NCI-H2227 treated with DMSO at 0.1 percent for 48 hours (cell line): ENCODE measurements around the gene PADI2.

Experiments used
- DNase-seq: peaks from one replicate; lab custom pipeline; 2025; lab: John Stamatoyannopoulos, UW

The PADI2 gene

DNA sequence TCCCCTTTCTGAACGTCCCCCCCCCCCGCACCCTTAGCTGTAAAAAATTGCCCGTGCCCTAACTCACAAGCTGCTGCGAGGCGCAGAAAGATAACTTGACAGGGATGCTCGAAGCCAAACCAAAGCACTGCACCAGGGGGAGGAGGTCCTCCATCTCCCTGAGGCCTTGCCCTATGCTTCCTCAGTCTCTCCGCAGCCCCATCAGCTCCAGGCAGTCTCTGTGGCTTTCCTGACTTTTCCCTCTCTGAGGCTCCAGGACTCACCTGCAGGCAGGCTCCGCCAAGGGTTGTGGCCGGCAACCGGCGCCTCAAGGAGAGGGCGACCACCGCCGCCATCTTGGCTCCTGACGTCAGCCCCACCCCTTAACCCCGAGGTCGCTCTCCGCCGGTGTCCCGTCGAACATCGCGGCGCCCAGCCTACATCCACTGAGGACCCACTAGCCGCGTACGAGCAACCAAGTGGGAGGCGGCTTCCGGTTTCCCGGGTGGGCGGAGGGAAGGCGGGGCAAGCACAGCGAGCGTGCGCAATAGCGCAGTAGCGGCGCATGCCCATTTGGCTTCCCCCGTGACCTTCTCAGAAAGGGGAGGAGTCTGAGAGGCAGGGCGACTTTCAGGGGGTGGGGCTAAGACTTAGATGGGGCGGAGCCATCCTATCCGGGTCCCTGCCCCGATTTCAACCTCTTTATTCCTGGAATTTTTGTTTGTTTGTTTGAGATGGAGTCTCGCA lies 65.4 kb downstream of the PADI2 start, which contains the start of gene SDHB:
TSS of gene SDHB (minus strand) at position 348 of the 726 bp plus-strand sequence. CDS start at position 335, 13 bp downstream.
- DNase-seq = peak; percentile 97

DNA sequence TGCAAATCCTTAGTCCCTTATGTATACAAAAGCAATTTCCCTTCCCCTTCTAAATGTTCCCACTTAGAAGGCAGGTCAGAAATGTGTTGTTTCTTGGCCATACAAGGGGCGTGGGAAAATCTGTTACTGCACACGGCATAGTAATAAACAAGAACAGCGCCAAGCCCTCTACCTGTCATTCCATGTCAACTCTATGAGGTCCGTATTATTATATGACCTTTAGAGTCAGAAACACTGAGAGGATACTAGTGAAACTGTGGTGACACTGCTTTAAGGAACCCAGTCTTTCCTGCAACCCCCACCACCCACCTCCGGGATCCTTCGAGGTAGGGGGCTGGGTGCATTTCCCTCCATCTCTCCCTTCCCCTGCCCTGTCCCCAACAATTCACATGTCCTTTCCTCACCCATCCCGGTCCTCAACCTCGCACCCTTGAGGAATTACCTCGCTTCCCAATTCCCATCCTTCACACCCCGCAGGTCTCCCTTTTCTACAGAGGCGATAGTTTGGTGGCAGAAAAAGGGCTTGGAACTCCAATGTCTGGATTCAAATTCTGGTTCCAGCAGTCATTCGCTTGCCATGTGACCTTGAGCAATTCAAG lies 66.1 kb downstream of the PADI2 start:
- DNase-seq = no peak

DNA sequence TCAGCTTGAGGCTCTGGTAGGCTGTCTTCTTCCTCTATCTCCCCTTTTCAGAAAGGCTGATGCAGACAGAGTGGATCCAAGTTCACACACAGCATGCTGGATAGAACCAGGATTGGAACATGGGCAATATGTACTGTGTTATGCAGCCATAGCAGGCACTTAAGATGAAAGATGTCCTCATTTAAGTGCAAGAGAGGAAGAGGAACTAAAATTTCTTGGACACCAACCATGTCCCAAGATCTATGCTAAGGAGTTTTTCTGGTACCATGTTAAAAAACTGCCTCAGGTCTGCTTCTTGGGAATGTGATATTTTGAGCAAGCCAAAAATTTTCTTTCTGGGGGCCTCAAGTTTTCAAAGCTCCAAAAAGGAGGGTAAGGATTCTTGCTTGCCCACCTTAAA lies 66.6 kb downstream of the PADI2 start:
- no peak for DNase-seq

DNA sequence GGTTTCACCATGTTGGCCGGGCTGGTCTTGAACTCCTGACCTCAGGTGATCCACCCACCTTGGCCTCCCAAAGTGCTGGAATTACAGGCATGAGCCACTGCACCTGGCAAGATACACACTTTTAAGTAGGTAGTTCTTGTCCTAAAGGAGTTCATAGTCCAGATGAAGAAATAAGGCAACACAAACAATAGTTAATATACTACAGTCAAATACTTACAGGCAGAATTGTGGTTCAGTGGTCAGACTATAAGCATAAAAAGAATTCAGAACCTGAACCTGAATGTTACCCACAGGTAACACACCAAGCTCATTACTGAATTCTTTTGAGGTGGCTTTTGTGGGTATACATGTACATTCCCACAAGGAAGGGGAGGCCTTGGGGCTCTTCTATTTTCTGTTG lies 67.2 kb downstream of the PADI2 start:
- no peak for DNase-seq

DNA sequence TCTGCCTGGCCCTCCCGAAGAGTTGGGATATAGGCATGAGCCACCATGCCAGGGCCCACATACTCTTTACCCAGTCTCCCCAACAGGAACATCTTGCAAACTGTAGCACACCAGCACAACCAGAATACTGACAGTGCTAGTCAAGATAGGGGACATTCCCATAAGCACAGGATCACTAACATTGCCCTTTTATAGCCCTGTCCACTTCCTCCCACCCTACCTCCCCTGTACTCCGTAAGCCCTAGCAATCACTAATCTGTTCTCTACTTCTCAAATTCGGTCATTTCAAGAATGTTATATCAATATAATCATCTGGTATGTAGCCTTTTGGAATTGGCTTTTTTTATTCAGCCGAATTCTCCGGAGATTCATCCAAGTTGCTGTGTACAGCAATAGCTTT lies 71.3 kb downstream of the PADI2 start:
- no peak for DNase-seq

DNA sequence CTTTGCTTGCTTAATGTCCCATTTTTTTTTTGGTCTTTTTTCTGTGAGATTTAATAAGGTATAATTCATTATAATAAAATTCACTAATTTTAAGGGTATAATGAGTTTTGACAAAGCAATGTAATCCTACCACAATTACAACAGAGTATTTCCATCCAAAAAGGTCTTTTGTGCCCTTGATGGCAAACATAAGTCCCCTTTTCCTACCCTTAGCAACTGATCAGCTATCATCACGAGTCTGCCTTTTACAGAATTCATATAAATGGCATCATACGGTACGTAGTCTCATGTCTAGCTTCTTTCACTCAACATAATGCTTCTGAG lies 73.0 kb downstream of the PADI2 start:
- no peak for DNase-seq

DNA sequence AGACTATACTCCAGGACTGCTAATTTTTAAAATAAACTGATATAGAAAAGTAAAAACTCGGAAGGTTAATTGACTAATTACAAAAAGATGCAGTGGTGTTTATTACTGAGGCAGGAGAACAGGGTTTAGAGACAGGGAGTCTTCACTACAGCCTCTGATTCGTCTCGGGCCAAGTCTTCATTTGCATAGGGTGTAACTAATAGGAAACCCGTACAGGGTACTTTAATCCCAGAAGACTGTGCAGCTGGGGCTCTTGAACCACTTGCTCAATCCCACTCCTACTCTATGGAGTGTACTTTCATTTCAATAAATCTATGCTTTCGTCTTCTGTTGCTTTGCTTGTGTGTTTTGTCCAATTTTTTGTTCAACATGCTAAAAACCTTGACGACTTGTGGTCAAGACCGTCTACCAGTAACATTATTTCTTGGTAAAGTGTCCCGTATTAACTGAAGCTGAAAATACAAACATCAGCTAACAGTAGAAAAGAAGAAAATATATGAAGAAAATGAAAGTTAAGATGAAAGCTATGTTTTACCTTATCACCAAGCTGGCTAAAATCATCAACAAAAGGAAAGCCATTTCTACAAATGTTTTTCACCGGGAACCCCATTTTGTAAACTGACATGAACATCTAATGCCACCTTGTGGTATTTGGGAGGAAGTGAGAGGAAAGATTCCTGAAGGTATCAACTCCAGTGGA lies 73.5 kb downstream of the PADI2 start:
- peak; percentile 75 for DNase-seq

DNA sequence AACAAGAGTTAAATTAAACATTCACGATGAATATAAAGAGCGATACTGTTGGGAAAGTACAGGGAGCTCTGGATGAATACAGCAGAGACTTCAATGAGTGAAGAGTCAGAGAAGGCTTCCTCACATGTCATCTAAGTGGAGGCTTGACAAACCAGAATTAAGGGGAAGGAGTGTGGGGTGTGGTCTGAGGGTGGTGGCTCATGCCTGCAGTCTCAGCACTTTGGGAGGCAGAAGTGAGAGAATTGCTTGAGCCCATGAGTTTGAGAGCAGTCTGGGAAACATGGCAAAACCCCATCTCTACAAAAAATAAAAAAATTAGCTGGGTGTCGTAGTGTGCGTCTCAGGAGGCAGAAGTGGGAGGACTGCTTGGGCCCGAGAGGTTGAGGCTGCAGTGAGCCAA lies 74.1 kb downstream of the PADI2 start:
- no peak for DNase-seq

DNA sequence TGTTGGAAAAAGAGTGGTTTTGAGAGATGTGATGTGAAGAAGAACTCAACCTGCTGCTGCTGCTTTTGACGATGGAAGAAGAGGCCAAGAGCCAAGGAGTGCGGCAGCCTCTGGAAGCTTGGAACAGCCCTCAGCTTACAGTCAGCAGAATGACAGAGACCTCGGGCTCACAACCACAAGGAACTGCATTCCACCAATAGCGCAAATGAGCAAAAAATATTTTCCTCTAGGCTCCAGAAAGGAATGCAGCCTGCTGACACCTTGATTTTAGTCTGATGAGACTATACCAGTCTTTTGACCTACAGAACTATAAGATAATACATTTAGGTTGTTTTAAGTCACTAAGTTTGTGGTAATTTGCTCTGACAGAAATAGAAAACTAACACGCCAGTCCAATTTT lies 75.6 kb downstream of the PADI2 start:
- DNase-seq = no peak

DNA sequence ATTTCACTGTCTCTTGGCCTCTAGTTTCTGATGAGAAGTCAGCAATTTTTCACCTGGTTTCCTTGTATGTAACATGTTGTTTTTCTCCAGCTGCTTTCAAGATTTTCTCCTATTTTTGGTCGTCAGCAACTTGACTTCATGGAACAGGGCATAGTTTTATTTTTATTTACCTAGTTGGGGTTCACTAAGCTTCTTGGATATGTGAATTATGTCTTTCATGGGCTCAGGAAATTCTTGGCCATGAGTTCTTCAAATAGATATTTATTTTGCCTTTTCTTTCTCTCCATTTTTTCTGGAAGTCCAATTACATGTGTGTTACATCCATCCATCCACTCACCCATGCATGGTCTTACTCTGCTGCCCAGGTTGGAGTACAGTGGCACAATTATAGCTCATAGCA lies 79.1 kb downstream of the PADI2 start:
- no peak for DNase-seq

DNA sequence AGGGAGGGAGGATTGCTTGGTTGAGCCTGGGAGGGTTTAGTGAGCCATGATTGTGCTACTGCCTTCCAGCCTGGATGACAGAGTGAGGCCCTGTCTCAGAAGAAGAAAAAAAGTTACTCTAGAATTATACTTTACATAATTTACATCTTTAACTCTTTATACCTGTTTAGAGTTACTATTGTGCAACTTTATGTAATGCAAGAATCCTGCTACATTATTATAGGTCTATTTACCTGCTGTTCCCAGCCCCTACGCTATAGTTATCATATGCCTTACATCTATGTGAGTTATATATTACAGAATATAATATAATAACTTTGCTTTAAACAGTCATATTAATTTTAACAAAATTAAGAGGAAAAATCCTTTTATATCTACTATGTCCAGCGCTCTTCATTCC lies 79.7 kb downstream of the PADI2 start:
- no peak for DNase-seq

DNA sequence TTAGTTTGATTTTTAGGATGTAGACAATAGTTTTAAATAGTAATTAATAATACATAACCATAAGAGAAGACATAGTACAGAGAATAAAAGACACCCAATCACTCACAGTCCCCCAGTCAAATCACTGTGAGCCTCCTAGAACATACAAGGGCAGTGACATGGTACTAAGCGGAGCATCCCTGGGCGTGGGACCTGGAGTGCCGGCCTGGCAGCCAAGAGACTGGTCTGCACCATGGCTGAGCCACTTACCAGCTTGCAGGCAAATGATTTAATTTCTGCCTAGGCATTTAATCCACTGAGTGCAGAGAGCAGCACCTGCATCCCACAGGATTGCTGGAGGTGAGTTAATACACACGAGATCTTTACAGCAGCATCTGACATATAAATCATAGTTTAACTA lies 85.8 kb downstream of the PADI2 start:
- no peak for DNase-seq

DNA sequence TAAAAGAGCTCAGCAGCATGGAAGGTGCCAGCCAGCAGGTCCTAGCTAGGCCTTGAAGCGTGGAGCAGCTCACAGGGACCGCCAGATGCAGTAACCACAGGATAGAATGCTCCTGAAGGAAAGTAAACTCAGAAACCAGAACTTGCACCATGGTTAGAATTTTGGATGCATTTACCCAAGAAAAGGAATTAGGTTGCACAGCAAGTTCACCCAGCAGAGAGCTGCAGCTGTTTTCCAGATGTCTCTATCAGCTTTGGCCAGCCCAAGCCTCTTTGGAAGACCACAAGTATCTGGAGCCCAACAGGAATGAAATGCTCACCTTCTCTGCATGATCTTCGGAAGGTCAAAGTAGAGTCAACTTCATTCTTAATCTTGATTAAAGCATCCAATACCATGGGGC lies 86.5 kb downstream of the PADI2 start:
- no peak for DNase-seq

DNA sequence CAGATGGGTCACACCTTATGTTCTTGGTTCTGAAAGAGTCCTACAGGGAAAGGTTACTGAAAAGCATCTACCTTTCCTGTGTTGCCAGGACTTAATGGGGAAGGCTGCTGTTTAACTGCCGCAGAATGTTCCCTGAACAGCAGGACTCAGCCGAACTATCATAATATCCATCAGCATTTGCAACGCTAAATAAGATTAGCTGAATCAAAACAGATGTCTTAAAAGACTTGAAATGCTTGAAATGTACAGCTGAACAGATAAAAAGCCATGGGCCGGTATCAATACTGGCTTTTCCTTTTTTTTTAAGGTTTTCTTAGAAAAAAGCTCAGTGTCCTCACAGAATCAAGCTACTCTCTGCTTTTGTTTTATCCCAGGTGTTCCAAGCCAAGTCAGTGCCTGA lies 87.8 kb downstream of the PADI2 start:
- no peak for DNase-seq

DNA sequence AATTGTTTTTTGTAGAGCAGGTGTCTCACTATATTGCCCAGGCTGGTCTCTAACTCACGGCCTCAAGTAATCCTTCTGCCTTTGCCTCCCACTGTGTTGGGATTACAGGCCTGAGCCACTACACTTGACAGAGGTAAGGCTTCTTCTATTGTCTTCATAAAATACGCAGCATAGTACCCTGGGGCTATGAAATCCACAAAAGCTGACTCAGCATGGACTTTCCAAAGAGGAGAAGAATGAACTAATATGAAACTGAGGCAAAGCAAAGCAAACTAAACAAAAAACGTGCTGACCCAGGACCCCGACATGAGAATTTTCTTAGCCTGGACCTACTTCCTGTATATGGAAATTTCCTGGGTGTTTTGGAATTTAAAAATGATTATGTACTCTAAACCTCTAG lies 89.0 kb downstream of the PADI2 start:
- no peak for DNase-seq

DNA sequence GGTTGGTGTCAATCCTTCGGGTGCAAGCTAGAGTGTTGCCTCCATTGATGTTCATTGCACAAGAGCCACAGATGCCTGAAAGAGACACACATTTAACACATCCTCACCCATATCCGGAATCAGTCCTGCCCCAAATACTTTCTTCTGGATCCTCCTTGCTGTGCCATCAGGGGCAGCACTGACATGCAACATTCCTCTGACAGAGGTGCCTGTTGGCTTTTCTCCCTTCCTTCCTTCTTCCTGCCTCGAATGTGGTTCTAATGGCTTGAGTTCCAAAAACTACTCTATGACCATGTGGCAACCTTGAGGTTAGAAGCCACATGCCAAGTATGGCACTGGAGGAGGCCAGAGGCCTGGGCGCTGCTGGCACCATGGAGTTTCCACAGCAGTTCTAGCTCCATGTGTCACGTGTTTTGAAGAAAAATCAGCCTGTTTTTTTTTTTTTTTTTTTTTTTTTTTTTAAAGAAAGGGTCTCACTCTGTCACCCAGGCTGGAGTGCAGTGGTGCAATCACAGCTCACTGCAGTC lies 90.5 kb downstream of the PADI2 start:
- DNase-seq = no peak

DNA sequence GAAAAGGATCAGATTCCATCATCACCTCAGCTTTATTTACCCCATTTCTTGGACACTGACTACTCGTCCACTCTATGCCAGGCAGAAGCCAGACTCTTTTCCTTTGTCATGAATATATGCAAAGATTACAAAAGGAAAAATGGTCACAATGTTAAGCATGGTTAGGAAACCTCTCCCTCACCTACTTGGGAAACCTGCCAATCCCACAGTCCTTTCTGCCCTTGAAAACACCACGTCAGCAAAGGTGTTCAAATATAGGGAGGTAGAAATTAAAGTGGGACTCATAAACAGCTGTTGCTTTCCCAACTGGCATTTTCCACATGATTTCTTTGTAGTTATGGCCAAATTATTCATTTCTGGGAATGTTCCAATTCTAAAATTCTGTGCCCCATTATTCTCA lies 91.4 kb downstream of the PADI2 start:
- no peak for DNase-seq

DNA sequence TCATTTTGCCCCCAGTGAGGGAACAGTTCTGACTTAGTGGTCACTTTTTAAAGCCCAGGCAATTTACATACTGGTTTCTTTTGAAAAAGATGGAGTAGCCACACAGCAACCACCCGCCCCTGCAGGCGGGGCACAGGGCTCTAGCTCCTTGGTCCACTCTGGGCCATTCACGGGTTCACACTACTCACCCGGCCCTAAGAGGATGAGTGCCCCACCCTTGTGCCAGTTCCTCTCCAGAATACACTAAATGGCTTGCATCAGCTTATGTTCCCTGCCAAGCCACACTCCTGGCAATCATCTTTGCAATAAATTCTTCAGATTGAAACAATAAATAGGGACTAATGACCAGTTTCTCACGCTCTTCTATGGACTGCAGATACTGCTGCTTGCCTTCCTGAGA lies 91.8 kb downstream of the PADI2 start:
- no peak for DNase-seq

DNA sequence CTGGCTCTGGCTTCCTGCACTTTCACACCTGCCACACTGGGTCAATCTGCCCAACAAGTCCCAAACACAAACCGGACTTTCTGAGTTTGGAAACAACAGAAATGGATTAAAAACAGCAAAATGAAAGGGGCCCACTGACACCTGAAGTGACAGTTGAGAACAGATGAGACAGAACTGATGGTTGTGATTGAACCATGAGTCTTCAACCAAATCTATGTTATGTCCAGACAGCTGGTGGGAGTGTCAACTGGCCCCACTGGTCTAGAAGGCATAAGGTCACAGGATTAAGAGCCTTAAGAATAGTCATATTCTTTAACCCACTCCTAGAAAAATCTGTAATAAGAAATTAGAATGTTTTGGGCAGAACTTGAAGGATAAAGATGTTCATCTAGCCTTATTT lies 94.5 kb downstream of the PADI2 start:
- DNase-seq = no peak

DNA sequence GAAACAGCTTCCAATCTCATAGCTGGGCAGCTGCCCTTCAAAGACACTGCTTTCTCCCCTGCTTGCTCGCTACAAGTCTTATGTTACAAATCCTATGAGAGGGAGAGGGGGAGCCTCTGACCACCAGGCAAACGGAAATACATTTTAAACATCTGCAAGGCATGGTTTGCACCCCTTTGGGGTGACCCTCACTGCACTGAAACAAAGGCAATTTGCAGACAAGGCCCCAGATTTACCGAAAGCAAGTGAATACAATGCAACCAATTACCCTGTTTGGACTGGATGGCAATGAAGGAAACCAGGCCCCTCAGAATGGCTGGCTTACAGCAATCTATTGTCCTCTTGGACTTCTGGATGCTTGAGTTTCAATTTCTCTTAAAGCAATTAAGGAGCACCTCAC lies 95.7 kb downstream of the PADI2 start:
- no peak for DNase-seq

DNA sequence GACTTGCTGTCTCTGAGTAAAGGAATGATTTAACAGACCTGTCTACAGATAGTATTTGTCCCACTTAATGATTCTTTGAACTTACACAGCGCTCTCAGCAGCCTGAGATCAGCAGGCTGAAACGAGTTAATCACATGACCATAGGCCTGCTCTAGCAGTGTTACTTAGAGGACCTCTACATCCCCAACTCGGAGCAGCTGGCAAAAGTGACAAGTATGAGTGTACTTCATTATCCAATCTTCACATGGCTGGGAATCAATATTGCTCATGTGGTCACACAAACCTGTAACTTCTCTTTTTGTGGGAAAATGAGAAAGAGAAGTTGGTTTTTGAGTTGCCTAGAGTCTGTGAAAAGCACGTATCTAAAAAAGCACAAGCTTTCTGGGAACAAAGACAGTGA lies 96.1 kb downstream of the PADI2 start:
- DNase-seq = no peak

DNA sequence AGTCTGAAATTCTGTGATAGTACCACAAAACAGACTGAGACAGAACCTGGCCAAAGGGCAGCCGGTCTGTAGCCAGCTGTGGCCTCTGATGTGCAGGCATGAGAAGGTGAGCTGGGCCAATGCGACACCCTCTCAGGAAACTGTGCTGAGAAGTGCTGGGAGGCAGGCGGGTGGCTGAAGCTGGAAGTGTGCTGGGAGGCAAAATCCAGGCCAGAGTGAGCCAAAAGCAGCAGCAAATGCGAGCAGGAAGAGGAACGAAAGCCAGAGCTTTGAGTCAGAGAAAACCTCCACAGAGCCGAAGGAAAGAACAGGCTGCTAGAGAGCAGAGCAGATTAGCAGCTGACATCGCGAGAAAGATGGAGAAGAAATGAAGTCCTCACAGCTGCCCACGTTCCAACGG lies 97.4 kb downstream of the PADI2 start:
- DNase-seq = no peak

DNA sequence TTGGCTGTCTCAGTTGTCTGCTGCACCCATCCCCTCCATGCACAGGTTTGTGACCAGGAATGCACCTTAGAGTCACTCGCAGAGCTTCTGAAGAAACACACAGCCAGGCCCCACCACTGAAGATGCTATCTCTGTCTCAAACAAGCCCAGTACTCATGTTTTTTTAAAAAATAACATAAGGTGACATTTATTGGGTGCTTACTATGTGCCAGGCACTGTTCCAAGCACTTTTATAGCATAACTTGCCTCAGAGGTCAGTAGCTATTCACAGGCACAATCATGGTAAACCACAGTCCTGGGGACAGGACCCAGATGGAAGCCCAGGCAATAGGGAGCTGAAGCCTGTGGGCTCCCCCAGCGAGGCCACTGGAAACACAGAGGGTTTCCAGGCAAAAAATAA lies 98.7 kb downstream of the PADI2 start:
- no peak for DNase-seq
